ENCODE results near the gene TEAD3. TPM values are rescaled to one million over a fixed set of nuclear protein-coding genes. Genes with fewer than 3 reads are reported as not detected.

Gene TEAD3
- total RNA-seq, 2 donors from 2014 or later, result 25.5 to 32.1 TPM

GRCh38 chr6:35495258-35496035 lies 1.4 kb downstream of the TEAD3 start:
- ATAC-seq, result no peak
- intact Hi-C loops (cut with DNase I, micrococcal nuclease), result no loop called here
- peak in 1 of 2 donors; percentile 62 for DNase-seq

DNA sequence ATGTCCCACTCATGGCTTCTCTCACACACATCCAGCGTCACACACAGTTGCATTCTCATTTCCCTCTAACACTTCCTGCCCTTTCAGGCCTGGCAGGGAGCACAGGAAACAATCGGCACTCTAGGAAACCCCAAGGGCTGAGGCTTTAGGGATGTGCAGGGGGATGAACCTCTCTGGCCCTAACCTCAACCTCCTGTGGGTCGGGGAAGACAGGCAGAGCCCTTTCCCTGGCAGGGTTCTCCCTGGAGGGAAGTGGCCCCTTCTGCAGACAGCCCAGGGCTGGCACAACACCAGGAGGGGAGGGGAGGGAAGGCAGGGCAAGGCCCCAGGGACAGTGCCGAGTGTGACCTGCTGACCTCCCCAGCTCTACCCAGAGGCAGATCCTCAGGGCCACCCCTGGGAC lies 2.7 kb downstream of the TEAD3 start:
- intact Hi-C loops (cut with DNase I, micrococcal nuclease), result no loop called here
- ATAC-seq (no peak), DNase-seq (no peak)

GRCh38 chr6:35493307-35493983 lies 3.4 kb downstream of the TEAD3 start:
- no peak for DNase-seq
- intact Hi-C loops (cut with DNase I, micrococcal nuclease), result no loop called here
- no peak for ATAC-seq

DNA sequence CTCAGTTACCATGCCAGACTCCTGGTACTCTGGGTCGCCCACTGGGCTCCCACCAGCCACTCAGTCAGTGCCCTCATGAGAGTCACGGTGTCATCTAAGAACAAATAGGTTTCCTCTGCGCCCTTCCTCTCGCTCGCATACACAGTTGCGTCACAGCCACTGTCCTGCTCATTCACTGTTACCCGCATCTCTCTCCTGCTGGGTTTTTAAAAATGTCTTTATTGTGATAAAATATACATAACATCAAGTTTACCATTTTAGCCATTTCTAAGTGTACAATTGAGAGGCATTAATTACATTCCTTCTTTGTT lies 4.0 kb downstream of the TEAD3 start:
- ATAC-seq, result no peak
- DNase-seq, result no peak
- intact Hi-C loops (cut with DNase I, micrococcal nuclease), result no loop called here

GRCh38 chr6:35492258-35492973 lies 4.5 kb downstream of the TEAD3 start:
- no peak for DNase-seq
- intact Hi-C loops (cut with DNase I, micrococcal nuclease), result no loop called here
- no peak for ATAC-seq

GRCh38 chr6:35491558-35492257 lies 5.2 kb downstream of the TEAD3 start:
- ATAC-seq, result no peak
- DNase-seq, result no peak
- intact Hi-C loops (cut with DNase I, micrococcal nuclease), result no loop called here

- ATAC-seq (no peak), DNase-seq (no peak)
- intact Hi-C loops (cut with DNase I, micrococcal nuclease), result no loop called here
Measured at GRCh38 chr6:35490821-35491557, 5.9 kb downstream of the TEAD3 start.

DNA sequence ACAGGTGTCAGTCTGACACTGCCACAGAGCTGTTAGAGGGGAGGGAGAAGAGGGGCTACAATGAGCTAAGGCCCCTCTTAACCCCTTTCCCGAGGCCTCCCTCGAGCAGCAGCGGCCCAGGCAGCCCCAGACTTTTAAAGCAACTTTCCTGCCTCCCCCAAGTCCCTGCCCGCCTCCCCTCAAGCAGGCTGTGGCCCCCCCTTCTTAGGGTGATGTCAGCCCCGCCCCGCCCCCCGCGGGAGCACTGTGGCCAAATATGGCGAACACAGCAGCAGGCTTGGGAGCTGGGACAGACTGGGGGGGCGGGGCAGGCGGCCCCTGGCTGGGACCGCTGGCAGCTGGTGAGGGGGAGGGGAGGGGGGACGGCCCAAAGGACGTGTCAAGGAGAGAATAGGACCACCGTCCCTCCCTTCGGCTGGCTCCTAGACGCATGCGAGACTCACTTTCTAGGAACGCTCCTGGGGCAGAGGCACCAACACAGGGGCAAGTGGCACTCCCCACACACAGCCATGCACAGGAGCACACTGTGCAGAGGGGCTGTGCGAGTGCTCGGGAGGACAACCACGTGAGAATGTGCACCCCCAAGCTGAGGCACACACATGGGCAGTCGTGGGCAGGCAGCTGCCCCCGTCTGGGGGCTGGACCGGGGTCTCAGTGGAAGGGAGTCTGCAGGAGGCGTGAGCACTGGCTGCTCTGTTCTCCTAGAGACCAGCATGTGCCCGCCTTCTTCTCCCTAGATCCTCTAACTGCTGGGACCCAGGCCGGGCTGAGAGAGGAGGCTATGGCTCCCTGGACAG lies 6.7 kb downstream of the TEAD3 start:
- intact Hi-C loops (cut with DNase I, micrococcal nuclease), result no loop called here
- DNase-seq (peak; percentile 70 to 88), ATAC-seq (no peak)

DNA sequence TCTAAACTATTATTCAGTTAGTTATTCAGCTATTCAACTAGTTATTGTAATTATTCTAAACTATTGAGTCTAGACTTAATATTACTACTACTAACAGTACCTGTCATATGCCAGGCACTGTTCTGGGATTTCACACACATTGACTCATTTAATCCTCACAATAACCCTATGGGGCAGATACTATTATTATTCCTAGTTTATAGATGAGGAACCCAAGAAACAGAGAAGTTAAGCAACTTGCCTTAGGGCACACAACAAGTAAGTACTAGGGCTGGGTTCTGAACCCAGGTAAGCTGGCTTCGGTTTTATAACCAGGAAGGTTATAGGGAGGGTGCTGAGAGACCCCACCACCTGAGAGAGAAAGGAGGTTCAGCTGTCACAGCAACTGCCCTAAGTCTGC lies 7.8 kb downstream of the TEAD3 start:
- intact Hi-C loops (cut with DNase I, micrococcal nuclease), result no loop called here
- DNase-seq, result no peak

DNA sequence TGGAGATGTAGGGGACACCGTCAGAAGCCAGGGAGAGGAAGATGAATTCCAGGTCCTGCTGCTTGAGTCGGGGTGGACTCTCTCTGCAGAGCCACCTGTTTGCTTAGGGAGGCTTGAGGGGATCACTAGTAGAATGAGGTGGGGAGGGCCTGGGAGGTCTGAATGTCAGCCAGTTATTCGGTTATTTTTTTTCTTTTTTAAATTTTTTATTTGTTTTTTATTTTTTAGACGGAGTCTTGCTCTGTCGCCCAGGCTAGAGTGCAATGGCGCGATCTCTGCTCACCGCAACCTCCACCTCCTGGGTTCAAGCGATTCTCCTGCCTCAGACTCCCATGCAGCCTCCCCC lies 8.4 kb downstream of the TEAD3 start:
- DNase-seq (no peak), ATAC-seq (no peak)
- intact Hi-C loops (cut with DNase I, micrococcal nuclease), result no loop called here

More for the DNA sequence above, 7.8 kb downstream of the TEAD3 start:
- ATAC-seq, result no peak

DNA sequence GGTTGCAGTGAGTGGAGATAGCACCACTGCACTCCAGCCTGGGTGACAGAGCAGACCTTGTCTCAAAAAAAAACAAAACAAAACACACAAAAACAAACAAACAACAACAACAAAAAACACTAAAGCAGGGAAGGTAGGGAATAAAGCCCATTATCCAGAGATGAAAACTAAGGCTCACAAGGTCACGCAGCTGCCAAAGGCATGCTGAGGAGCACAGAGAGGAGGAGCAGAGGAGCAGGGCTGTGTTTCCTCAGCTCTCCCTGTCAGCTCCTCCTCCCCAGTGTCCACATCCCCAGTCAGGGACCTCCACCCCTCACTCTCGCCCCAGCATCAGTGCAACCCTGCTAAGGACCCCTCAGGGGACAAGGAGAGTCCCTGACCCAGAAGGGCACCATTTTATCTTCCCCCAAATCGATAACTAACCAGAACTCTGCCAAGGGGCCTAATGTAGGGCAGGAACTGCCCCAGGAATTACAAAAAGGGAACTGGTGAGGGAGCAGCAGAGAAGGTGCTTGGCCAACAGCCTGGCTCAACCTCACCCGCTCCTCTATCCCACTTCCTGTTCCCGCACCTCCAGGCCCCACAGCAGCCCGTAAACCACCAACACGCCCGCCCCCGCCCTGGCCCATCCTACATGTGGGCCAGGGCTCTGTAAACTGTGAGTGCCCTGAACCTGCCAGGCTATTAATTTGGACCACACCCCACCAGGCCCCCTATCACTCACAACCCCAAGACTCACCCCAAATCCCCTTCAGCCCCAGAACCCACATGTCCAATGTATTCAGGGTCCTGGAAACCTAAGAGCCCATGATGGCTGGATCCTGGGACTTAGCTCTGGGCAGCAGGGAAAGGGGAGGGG lies 9.0 kb downstream of the TEAD3 start:
- intact Hi-C loops (cut with DNase I, micrococcal nuclease), result no loop called here
- DNase-seq (peak; percentile 81 to 92), ATAC-seq (peak; percentile 65)

DNA sequence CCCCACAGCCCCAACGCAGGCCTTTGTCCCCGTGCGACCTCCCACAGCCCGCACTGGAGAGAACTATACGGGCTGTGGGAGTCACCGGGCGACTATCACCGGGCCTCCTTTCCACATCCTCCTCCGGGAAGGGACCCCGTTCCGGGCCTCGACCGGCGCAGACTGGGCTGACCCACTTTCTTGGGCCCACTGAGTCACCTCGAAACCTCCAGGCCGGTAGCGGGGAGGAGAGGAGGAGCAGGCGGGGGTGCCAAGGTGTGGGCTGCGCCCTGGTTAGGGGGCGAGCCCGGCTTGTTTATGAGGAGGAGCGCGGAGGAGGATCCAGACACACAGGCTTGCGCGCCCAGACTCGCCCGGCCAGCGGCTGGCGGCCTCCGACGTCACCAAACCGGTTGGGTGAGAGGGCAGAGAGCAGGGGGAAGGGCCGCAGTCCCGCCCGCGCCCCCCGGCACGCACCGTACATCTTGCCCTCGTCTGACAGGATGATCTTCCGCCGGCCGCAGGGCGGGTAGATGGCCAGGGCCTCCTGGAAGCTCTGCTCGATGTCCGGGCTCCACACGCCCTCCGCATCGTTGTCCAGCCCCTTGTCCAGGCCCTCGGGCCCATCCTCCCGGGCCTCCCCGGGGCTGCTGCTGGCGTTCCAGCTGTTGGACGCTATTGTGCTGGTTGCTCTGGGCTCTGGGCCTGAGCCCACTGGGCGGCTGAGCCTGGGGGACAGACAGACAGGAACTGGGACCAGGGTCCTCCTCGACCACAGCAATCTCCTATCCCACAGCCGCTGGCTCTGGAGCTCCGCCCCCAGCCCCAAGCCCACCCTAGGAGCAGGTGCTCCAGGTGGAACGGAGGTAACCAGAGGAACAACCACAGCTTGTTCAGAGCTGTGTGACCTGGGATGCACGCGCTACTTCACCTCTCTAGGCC lies 10.6 kb downstream of the TEAD3 start:
- DNase-seq, result peak; percentile 90
- intact Hi-C loops (cut with DNase I, micrococcal nuclease), result no loop called here
- peak; percentile 79 for ATAC-seq

DNA sequence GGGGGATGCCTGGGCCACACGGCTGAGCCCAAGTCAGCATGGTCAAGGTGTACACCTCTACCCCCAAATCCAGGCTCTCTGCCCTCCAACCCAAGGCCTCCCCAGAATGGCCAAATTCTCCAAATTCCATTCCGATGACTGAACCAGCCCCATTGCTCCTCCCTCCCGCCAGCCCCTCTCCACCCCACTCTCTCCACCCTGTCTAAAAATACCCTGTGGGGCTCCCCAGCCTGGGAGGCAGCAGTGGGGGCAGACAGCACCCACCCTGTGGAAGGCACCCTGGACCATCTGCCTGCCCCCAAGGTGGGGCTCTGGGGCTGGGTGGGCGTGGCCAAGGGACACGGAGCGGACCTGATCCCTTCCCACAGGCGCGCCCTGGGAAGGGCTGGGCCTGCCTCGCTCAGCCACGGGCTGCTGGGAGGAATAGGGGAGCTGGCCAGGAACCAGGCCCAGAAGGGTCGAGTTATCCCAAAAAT lies 11.4 kb downstream of the TEAD3 start:
- DNase-seq (peak; percentile 80), ATAC-seq (peak; percentile 68)
- intact Hi-C loops (cut with DNase I, micrococcal nuclease), result no loop called here

- intact Hi-C loops (cut with DNase I, micrococcal nuclease), result no loop called here
- no peak for DNase-seq
- ATAC-seq, result no peak
Measured at GRCh38 chr6:35484921-35485392, 11.9 kb downstream of the TEAD3 start.

- intact Hi-C loops (cut with DNase I, micrococcal nuclease), result no loop called here
- no peak for DNase-seq
Measured at GRCh38 chr6:35483893-35484645, 12.8 kb downstream of the TEAD3 start.

More at GRCh38 chr6:35483893-35484645, 12.8 kb downstream of the TEAD3 start:
- no peak for ATAC-seq
